Activated naive CD8-positive, alpha-beta T cell (primary cell): ENCODE data around the gene ITFG2.

Source experiments
- H3K27ac Mint-ChIP-seq: one replicate; pipeline ENCODE4 v1.8.0; 2021; ENCODE audit warnings: mixed read lengths
- H3K27me3 Mint-ChIP-seq: one replicate; pipeline ENCODE4 v1.8.0; 2021; ENCODE audit warnings: mixed read lengths
- H3K36me3 Mint-ChIP-seq: one replicate; pipeline ENCODE4 v1.8.0; 2021; ENCODE audit warnings: mixed read lengths
- H3K4me1 Mint-ChIP-seq: one replicate; pipeline ENCODE4 v1.8.0; 2021; ENCODE audit warnings: low read depth, mixed read lengths
- H3K4me3 Mint-ChIP-seq: one replicate; pipeline ENCODE4 v1.8.0; 2021; ENCODE audit warnings: mild to moderate bottlenecking, mixed read lengths
- H3K9me3 Mint-ChIP-seq: one replicate; pipeline ENCODE4 v1.8.0; 2021; ENCODE audit warnings: low read depth, mixed read lengths

The ITFG2 gene

GRCh38 chr12:2834581-2835491, 22.4 kb downstream of the ITFG2 start, which contains the start of gene NRIP2:
Gene NRIP2 (minus strand): TSS chr12:2835035. CDS start chr12:2834983, 52 bp downstream.
- Mint-ChIP-seq H3K9me3 (no peaks in the 10 kb centered on the region), H3K27ac (no peak within 1 kb of the TSS), H3K36me3 (peaks cover 14% of the 10 kb centered on the region), H3K4me3 (no peak within 1 kb of the TSS), H3K4me1 (peaks cover 13% of the 10 kb centered on the region), H3K27me3 (no peaks in the 10 kb centered on the region)

GRCh38 chr12:2835691-2836403, 23.4 kb downstream of the ITFG2 start:
- Mint-ChIP-seq H3K27me3 (no peaks in the 10 kb centered on the region), H3K4me1 (peaks cover 13% of the 10 kb centered on the region), H3K9me3 (no peaks in the 10 kb centered on the region), H3K36me3 (peaks cover 10% of the 10 kb centered on the region), H3K4me3 (no peak overlapping the region), H3K27ac (no peak overlapping the region)

GRCh38 chr12:2836574-2836973, 24.1 kb downstream of the ITFG2 start:
- H3K36me3 Mint-ChIP-seq: peaks cover 9% of the 10 kb centered on the region

GRCh38 chr12:2841056-2841650, 28.7 kb downstream of the ITFG2 start:
- H3K27me3 Mint-ChIP-seq: no peaks in the 10 kb centered on the region
- peaks cover 2% of the 10 kb centered on the region for H3K4me1 Mint-ChIP-seq
- H3K4me3 Mint-ChIP-seq: no peak overlapping the region
- H3K27ac Mint-ChIP-seq: no peak overlapping the region
- no peaks in the 10 kb centered on the region for H3K9me3 Mint-ChIP-seq
- peaks cover 13% of the 10 kb centered on the region for H3K36me3 Mint-ChIP-seq

More at GRCh38 chr12:2836574-2836973, 24.1 kb downstream of the ITFG2 start:
- Mint-ChIP-seq H3K4me1 (peaks cover 13% of the 10 kb centered on the region), H3K27me3 (no peaks in the 10 kb centered on the region), H3K27ac (no peak overlapping the region), H3K4me3 (no peak overlapping the region), H3K9me3 (no peaks in the 10 kb centered on the region)

- Mint-ChIP-seq H3K4me3 (no peak overlapping the region), H3K4me1 (peaks cover 2% of the 10 kb centered on the region), H3K9me3 (no peaks in the 10 kb centered on the region), H3K27me3 (no peaks in the 10 kb centered on the region), H3K27ac (no peak overlapping the region), H3K36me3 (peaks cover 12% of the 10 kb centered on the region)
These were observed 30.5 kb downstream of the ITFG2 start for GRCh38 chr12:2842948-2843347.

- Mint-ChIP-seq H3K36me3 (peaks cover 9% of the 10 kb centered on the region), H3K9me3 (no peaks in the 10 kb centered on the region), H3K4me1 (peaks cover 2% of the 10 kb centered on the region), H3K27ac (no peak overlapping the region), H3K4me3 (no peak overlapping the region), H3K27me3 (no peaks in the 10 kb centered on the region)
These were observed 32.3 kb downstream of the ITFG2 start for GRCh38 chr12:2844786-2845185.

- Mint-ChIP-seq H3K27me3 (no peaks in the 10 kb centered on the region), H3K27ac (no peak overlapping the region), H3K9me3 (no peaks in the 10 kb centered on the region), H3K4me1 (peaks cover 2% of the 10 kb centered on the region), H3K36me3 (peaks cover 7% of the 10 kb centered on the region), H3K4me3 (no peak overlapping the region)
These were observed 32.8 kb downstream of the ITFG2 start for GRCh38 chr12:2845280-2845679.

GRCh38 chr12:2851931-2852330, 39.5 kb downstream of the ITFG2 start:
- no peak overlapping the region for H3K27ac Mint-ChIP-seq
- H3K4me1 Mint-ChIP-seq: no peaks in the 10 kb centered on the region
- H3K27me3 Mint-ChIP-seq: no peaks in the 10 kb centered on the region
- H3K4me3 Mint-ChIP-seq: no peak overlapping the region
- H3K9me3 Mint-ChIP-seq: no peaks in the 10 kb centered on the region
- H3K36me3 Mint-ChIP-seq: peaks cover 4% of the 10 kb centered on the region

- Mint-ChIP-seq H3K9me3 (no peaks in the 10 kb centered on the region), H3K27me3 (no peaks in the 10 kb centered on the region), H3K4me1 (no peaks in the 10 kb centered on the region), H3K36me3 (peaks cover 2% of the 10 kb centered on the region), H3K4me3 (no peak overlapping the region), H3K27ac (no peak overlapping the region)
These were observed 41.2 kb downstream of the ITFG2 start for GRCh38 chr12:2853626-2854025.

GRCh38 chr12:2854669-2855453, 42.4 kb downstream of the ITFG2 start:
- Mint-ChIP-seq H3K9me3 (no peaks in the 10 kb centered on the region), H3K27ac (no peak overlapping the region), H3K27me3 (no peaks in the 10 kb centered on the region), H3K36me3 (peaks cover 2% of the 10 kb centered on the region), H3K4me1 (no peaks in the 10 kb centered on the region), H3K4me3 (no peak overlapping the region)

- no peaks in the 10 kb centered on the region for H3K27me3 Mint-ChIP-seq
- H3K36me3 Mint-ChIP-seq: peaks cover 2% of the 10 kb centered on the region
- H3K27ac Mint-ChIP-seq: no peak overlapping the region
- no peaks in the 10 kb centered on the region for H3K4me1 Mint-ChIP-seq
- no peaks in the 10 kb centered on the region for H3K9me3 Mint-ChIP-seq
- no peak overlapping the region for H3K4me3 Mint-ChIP-seq
These were observed 43.1 kb downstream of the ITFG2 start for GRCh38 chr12:2855546-2855945.

GRCh38 chr12:2856051-2856450, 43.6 kb downstream of the ITFG2 start:
- no peak overlapping the region for H3K4me3 Mint-ChIP-seq
- no peak overlapping the region for H3K27ac Mint-ChIP-seq
- H3K9me3 Mint-ChIP-seq: no peaks in the 10 kb centered on the region
- H3K36me3 Mint-ChIP-seq: peaks cover 2% of the 10 kb centered on the region
- no peaks in the 10 kb centered on the region for H3K4me1 Mint-ChIP-seq
- no peaks in the 10 kb centered on the region for H3K27me3 Mint-ChIP-seq

- H3K9me3 Mint-ChIP-seq: no peaks in the 10 kb centered on the region
- peaks cover 2% of the 10 kb centered on the region for H3K36me3 Mint-ChIP-seq
- H3K4me1 Mint-ChIP-seq: no peaks in the 10 kb centered on the region
- no peaks in the 10 kb centered on the region for H3K27me3 Mint-ChIP-seq
- no peak within 1 kb of the TSS for H3K27ac Mint-ChIP-seq
- H3K4me3 Mint-ChIP-seq: no peak within 1 kb of the TSS
These were observed 44.6 kb downstream of the ITFG2 start, which contains the start of gene TEX52 for GRCh38 chr12:2857021-2857431. Gene TEX52 (minus strand): TSS chr12:2857039. CDS start chr12:2857026, 13 bp downstream.

GRCh38 chr12:2857576-2857975, 45.1 kb downstream of the ITFG2 start:
- H3K27ac Mint-ChIP-seq: no peak overlapping the region

More at GRCh38 chr12:2857576-2857975, 45.1 kb downstream of the ITFG2 start:
- no peaks in the 10 kb centered on the region for H3K27me3 Mint-ChIP-seq
- H3K4me1 Mint-ChIP-seq: no peaks in the 10 kb centered on the region
- H3K4me3 Mint-ChIP-seq: no peak overlapping the region
- no peaks in the 10 kb centered on the region for H3K9me3 Mint-ChIP-seq
- peaks cover 2% of the 10 kb centered on the region for H3K36me3 Mint-ChIP-seq
